HG03039 (cell line): ENCODE measurements around the gene PRMT5.

ENCODE experiments used
- ATAC-seq: cut with Tn5 transposase; IDR thresholded peaks from one replicate; pipeline ENCODE4 v1.9.1; 2021; ENCODE audit warnings: mild to moderate bottlenecking, moderate library complexity; ENCODE audit not compliant: unreplicated experiment

The PRMT5 gene

DNA sequence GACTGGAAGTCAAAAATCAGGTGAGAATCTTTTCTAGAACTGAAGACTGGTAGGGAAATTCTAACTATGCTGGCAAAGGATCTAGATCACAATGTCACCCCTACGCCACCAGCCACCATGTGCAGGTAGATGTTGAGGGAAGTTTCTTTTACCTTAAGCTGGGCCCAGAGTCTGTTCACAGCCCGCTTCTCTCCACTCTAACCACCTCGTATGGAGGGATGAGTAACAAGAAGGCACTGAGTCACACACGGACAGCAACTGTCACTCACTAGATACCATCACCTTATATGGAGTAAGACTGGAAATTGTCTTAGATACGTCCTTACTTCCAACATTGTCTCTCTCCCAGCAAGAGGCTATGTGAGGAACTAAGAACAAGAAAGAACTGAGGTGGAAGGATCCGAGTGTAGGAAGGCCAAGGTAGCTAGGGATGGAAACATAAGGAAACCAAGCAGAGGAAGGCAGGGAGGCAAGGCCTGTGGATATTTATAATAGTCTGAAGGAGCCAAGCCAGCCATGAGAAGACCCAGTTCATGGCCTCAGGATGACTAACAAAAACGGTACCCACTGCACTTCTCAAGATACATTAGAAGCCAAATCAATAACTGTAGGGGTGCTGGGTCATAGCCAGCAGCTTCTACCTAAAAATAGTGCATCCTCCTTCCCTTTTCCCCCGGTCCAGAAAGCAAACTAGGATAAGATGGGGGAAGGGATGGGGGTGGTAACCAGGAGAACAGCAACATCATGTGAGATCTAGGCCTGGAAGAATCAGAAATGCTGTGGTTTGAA lies 30.7 kb downstream of the PRMT5 start:
- ATAC-seq: no peak

DNA sequence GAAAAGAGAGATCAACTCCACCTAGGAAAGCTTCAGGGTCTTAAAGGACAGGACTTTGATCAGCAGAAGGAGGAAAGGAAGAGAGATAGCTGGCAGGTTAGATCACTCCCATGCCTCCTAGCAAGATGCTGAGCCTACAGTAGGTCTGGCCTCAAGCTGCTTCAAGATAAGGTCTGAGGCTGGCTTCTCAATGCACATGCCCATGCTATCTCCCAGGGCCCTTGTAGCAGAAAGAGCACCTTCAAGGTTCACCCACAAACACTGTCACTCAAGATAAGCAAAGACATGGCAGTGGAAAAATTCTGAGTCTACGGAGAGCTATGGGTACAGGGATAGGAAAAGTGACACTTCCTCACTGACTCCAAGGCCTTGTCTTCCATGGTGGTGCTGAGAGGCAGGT lies 31.8 kb downstream of the PRMT5 start:
- ATAC-seq: no peak

DNA sequence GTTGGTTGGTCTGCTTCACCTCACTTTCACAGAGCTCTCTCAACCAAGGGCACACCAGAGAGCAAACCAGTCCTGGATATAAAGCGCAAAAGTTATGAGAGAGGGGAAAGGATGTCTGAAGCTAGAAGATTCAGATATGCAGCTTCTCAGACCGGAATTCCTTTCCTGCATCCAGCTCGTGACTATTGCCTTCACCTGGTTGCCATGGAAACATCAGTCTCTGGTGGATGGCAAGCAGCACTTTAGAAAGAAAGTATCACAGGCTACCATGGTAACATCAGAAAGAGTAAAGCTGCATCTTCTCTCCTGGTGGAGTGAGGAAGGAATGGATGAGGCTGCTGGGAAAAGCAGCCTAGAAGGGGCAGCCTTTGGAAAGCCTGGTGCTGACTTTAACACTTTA lies 32.4 kb downstream of the PRMT5 start:
- ATAC-seq: no peak

DNA sequence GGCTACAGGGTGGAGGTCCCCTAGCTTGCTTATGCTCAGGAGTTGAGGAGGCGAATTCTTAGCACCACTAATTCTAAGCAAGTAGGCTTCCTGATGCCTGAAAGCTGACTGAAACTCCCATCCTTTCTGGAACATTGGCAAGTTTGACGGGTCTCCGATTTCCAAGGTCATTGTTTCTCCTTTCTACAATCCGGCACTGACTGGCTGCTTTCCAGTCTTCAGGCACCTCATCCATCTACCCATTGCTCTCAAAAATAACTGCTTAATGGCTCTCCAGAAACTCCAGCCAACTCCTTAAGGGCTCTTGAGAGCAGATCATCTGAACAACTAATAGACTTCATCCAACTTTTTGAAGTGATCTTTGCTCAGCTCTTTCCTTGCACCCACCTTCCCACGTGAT lies 32.8 kb downstream of the PRMT5 start:
- ATAC-seq: no peak

DNA sequence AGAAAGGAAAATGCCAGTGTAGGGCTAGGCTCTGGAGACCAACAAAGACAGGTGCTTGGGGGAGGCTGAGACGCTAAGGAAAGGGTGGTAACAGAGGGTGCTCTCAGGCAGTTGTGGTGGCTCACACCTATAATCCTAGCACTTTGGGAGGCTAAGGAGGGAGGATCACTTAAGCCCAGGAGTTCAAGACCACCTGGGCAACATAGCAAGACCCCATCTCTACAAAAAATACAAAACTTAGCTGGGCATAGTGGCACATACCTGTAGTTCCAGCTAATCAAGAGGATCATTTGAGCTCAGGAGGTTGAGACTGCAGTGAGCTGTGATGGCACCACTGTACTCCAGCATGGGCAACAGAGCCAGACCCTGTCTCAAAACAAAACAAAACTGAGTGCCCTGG lies 33.8 kb downstream of the PRMT5 start:
- ATAC-seq: no peak

DNA sequence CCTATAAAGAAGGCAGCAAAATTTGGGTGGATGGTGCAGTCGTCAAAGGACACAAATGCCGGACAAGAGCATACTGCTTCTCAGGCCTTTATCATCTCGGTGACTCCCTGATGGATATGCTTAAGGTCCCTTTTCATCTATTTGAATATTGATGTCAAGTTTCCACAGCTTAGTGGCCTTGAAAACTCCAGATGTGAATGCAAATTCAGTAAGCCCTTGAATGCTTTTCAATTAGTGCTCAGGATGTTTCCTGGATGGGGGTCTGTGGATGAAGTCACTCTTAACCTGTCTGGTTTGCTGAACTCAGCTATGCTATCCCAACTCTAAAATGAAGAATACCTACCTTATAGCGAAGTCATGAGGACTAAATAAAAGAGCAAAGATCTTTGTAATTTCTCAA lies 35.5 kb downstream of the PRMT5 start:
- no peak for ATAC-seq

DNA sequence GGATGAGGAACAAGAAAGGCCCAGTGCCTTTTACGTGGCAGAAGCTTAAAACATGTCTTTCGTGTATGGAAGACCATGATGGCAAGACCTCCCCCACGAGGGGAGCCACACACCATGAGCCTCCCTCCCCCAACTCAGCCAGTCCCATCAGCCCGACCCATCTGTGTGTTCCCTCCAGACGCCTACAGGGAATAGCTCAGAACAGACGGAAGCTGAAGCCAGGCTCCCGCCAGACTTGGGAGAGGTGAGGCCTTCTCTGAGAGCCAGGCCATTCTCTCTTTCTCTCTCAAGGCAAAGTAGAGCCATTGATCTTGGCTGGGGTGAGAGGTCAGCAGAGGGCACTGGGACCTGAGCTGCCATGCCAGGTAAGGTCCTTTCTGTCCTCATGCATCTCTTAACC lies 36.7 kb downstream of the PRMT5 start:
- ATAC-seq: no peak

DNA sequence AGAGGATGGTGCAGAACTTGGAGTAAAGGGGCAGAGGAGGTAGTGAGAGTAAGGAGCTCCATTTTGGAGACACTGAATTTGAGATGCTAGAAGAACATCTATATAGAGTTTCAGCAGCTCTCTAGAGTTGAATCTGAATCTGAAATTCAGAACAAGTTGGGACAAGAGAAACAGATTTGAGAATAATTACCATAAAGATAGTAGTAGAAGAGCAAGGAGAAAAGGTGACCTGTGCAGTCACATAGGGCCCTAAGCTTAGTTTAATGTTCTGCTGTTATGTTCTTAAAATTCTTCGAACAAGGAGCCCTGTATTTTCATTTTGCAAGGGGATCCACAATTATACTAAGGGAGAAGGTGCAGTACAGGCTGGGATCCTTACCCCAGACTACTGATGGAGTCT lies 38.8 kb downstream of the PRMT5 start:
- no peak for ATAC-seq

DNA sequence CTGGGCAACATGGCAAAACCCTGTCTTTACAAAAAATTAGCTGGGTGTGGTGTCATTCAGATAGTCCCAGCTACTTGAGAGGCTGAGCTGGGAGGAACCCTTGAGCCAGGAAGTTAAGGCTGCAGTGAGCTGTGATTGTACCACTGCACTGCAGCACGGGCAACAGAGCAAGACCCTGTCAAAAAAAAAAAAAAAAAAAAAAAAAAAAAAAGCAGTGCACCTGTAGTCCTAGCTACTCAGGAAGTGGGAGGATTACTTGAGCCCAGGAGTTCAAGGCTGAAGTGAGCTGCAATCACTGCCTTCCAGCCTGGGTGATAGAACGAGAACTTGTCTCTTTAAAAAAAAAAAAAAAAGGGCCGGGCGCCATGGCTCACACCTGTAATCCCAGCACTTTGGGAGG lies 40.5 kb downstream of the PRMT5 start:
- ATAC-seq: no peak

DNA sequence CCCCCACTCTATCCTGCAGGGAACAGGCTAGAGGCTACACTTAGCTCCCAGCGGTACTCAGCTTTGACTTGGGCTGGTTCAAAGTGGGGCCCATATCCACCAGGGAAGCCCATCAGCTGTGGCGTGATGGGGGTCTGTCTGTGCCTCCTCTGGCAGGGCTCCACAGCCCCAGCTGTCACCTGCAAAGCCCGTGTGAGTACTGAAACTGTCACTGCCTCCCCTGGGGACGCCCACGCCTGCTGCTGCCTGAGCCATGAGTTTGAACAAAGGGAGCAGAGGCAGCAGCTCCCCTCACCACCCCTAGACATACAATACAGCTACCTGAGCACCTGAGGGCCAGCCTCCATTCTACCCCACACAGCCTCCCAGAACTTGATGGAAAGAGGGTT lies 41.2 kb downstream of the PRMT5 start:
- ATAC-seq: no peak

DNA sequence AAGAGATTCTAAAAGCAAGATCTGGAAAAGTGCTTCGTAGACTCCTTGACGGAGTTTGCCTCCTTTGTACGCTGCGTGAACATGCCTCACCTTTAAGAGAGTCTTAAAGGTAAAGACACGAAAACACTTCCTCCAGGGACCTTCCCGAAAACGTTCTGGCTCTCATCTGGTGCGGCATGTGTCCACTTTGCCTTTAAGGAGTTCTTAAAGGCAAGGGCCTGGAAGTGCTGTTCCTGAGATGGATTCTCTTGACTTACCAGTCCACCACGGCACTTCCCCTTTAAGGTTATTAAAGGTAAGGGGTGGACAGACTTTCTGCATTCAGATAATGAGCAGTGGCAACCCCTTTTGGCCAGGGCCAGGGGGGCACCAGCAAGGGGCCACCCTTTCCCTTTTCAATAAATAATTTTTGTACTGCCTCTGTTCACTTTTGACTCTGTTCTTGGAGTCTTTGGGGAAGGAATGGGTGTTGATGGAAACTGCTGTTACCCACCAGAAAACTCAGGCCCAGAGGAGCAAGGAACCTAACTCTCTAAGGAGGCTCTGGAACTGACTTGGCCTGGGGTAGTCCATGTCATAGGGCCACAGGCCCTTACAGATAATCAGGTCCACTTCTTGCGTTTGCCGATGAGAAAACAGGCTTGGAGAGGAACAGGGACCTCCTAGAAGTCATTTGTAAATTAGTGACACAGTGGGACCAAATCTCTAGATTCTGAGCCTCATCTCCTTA lies 41.8 kb downstream of the PRMT5 start:
- ATAC-seq: peak; percentile 33

DNA sequence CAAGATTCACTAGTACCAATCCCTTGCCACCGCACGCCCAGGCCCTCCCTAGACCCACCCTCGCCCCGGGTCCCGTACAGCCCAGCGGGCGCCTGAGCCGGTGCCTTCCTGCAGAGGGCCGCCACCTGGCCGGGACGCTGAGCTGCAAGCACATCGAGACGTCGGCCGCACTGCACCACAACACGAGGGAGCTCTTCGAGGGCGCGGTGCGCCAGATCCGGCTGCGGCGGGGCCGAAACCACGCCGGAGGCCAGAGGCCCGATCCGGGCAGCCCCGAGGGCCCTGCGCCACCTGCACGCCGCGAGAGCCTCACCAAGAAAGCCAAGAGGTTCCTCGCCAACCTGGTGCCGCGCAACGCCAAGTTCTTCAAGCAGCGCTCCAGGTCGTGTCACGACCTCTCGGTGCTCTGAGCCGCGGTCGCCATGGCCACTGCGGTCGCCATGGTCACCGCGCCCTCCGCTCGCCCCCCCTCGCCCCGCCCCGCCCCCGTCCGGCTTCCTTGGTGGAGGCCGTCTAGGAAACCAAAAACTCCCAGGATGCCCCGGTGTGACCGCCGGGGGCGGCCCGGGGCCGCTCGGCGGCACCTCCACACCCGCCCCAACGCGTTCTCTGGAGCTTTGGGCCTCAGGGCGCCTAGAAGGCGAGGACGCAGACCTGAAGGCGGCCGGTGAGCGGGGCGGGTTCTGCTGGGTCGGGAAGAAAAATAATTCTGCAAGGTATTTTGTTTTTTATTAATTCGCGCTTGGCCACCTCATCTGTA lies 42.5 kb downstream of the PRMT5 start:
- peak; percentile 47 for ATAC-seq

DNA sequence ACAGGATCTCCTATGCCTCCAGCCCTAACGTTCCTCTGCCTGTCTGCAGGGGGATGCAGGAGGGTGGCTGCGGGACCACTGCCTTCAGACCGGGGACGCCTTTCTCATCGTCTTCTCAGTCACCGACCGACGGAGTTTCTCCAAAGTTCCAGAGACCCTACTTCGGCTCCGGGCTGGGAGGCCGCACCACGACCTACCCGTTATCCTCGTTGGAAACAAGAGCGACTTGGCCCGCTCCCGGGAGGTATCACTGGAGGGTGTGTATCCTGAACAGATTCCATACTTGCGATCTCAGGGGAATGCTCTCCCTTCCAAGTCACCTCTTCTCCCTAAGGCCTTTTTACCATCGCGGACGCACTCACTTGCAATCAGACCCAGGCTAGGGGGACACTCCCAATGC lies 43.2 kb downstream of the PRMT5 start:
- ATAC-seq: no peak

DNA sequence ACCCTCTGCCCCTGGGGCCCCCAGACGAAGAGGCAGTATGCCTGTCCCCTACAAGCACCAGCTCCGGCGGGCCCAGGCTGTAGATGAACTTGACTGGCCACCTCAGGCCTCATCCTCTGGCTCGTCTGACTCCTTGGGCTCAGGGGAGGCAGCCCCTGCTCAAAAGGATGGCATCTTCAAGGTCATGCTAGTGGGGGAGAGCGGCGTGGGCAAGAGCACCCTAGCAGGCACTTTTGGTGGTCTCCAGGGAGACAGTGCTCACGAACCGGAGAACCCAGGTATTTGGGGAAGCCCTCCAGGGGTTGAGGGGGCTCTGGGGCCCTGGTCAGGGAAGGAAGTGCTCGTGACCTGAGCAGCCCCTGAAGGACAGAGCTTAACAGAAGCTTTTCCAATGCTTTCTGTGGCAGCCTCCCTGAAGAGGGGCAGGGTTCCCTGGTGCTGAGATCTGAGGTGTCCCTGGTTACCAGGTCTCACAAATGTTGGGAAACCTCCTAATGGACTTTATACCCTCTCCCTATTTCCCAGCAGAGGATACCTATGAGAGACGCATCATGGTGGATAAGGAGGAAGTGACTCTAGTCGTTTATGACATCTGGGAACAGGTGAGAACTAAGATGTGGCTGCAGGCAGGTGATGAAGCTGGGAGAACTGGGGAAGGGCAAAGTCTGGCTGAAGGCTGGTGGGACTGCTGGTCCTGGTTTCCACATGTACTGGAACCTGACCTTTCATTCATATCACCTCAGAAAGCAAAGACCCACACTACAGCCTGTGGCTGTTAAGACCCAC lies 44.2 kb downstream of the PRMT5 start:
- ATAC-seq: no peak

DNA sequence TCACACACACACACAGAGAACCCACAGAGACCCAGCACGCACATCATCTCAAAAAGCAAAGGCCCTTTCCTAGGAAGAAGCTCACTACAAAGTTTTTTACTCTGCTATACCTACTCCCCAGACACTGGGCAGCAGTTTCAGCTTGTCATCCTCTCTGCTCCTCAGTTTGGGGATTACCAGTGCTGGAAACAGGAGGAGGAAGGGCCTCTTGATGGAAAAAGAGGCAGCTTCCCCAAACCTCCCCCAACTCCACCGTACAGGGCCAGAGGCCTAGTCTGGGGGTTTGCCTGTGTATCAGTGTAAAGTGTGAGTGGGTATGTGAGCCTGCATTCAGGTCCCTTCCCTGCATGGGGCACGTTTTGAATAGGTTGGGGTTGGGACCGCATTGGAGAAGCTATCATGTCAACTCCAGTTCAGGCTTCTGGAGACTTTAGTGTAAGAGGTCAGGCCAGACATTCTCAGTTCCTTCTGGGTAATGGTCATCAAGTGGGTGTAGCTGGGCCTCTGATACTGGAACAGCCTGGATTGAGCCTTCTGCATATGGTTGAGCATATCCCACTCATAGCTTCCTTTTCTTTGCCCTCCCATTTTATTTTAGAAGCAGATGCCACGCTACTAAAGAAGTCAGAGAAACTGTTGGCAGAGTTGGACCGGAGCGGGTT lies 45.0 kb downstream of the PRMT5 start:
- no peak for ATAC-seq

DNA sequence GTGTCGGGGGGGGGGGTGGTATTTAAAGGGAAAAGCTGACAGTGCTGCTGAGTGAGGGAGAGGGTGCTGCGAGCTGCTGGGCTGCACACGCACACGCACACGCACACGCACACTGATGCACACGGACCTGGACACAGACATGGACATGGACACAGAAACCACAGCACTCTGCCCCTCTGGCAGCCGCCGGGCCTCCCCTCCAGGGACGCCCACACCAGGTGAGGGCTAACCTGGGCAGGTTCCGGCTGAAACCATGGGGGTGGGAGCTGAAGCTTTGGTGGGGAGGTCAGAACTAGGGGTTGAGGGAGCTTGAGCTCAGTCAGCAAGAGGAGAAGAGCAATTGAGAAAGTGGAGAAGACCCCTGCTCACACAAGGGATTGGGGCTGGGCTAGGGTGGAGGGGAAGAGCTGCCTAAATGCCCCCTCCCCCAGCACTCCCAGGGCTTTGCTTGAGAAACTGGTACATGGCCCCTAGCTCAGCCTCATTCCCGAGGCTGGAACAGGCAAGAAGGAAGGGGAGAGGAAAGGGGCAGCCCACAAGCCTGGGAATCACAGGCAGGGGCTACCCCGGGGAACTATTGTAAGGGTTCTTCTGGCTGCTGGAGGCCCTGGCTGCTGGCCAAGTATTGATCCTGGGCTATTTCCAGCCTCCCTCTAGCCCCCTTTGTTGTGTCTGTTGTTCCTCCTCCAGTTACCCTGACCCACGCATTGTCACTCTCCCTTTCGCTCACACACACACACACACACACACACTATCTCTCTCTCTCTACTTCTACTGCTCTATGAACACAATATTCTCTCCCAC lies 45.8 kb downstream of the PRMT5 start, which contains the start of gene REM2:
TSS of gene REM2 (plus strand) at position 50 of the 804 bp plus-strand sequence. CDS start at position 116, 66 bp downstream.
- ATAC-seq: no peak

DNA sequence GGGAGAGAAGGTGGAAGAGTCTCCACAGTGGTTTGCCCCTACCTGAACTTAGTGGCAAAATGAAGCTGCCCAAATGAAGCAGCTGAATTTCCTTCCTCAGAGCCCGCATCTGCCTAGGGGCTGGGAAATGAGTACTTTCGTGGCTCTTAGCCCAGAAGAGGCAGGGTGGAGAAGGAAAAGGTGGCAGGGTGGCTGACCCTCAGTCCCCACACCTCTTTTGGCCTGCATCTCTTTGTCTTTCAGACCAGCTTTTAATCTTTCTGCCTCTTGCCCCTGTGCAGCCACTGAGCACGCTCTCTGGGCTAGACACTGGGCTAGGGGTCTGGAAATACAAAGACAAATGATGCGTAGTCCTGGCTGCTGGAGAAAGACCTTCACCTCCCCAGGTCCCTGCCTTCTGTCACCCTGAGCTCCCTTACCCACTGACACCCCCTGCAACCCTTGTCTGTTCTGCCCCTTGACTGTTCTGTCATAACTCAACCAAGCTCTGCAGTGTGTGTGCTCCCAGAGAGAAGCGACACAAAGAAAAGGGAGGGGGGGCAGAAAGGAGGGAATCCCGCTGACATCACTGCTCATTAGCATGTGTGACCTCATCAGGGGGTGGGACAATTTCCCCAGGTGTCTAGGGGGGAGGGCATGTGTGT lies 46.5 kb downstream of the PRMT5 start:
- no peak for ATAC-seq

DNA sequence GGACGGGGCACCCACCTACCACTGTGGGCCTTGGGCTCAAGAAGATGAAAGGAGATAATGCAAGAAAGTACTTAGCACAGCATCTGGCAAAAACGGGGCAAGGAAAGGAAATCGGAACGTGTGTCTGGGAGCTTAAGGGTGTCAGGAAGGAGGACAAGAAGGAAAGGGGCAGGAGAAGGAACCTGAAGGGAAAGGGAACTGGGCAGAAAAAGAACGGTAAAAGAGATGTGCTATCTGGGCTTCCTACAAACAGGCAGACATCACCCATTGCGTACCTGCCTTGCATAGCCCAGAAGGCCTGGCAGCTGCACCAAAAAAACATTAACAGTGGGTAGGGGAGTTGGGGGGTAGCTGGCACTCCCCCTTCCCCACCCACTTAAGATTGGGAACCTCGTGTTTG lies 47.1 kb downstream of the PRMT5 start:
- ATAC-seq: no peak
